IPS DF 6.9 (cell line): Measurements from ENCODE around the gene LILRA2.
"Not testable (repeated sequence)": the region's sequence is repeated elsewhere in the genome, so short reads cannot be mapped to it uniquely, and the experiment has no call there.

ENCODE experiments used
- DNase-seq: peaks from one replicate; pipeline ENCODE4 v3.0.0-alpha.2; 2013; ENCODE audit warnings: low read depth, low spot score
- H3K27ac ChIP-seq: one replicate; pipeline ENCODE4 v1.5.1; 2013; ENCODE audit warnings: low read length, control low read depth
- H3K27me3 ChIP-seq: 2 replicates; pipeline ENCODE4 v1.6.1; 2013; ENCODE audit warnings: mild to moderate bottlenecking, low read length; ENCODE audit not compliant: control insufficient read depth, insufficient read depth
- H3K36me3 ChIP-seq: 2 replicates; pipeline ENCODE4 v1.6.1; 2013; ENCODE audit warnings: low read length; ENCODE audit not compliant: control insufficient read depth, insufficient read depth
- H3K4me1 ChIP-seq: 2 replicates; pipeline ENCODE4 v1.6.1; 2013; ENCODE audit warnings: low read length; ENCODE audit not compliant: control insufficient read depth, insufficient read depth
- H3K4me3 ChIP-seq: 2 replicates; pipeline ENCODE4 v1.5.1; 2013; ENCODE audit warnings: mild to moderate bottlenecking, low read length
- H3K9me3 ChIP-seq: 2 replicates; pipeline ENCODE4 v1.6.1; 2013; ENCODE audit warnings: low read length, inconsistent platforms; ENCODE audit not compliant: control insufficient read depth, insufficient read depth
- WGBS: extraction: QIAGEN DNeasy Blood & Tissue Kit; methylation state at CpG from one replicate; pipeline ENCODE4 v1.1.7; 2013; ENCODE audit warnings: mixed read lengths, missing lambda C conversion rate; ENCODE audit not compliant: insufficient read length, insufficient coverage; 5-methylcytosine and 5-hydroxymethylcytosine counted together

LILRA2 gene

GRCh38 chr19:54624934-54625730, 51.5 kb downstream of the LILRA2 start:
- H3K9me3 ChIP-seq: not testable (repeated sequence)

DNA sequence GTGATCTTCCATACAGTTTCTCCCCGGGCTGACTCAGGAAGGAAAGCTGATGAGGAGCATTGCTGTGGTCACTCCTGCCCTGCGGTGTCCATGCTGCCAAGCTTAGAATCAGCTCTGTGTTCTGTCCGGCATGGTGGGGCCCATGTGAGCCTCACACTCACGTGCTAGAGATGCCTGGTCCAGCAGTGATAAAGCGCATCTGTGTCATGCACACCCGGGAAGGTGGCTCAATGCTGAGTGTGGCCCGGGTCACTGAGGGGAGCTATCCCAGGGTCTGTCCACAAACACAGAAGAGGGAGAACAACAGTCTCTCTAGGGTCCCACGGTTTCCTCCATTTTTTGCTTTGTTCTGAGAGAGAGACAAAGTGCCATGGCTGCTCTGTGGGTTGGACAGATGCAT, 53.2 kb downstream of the LILRA2 start:
- Histone ChIP-seq H3K9me3 (peaks cover 7% of the 10 kb centered on the region), H3K27ac (no peak overlapping the region), H3K4me3 (no peak overlapping the region), H3K27me3 (no peaks in the 10 kb centered on the region), H3K36me3 (no peaks in the 10 kb centered on the region), H3K4me1 (no peaks in the 10 kb centered on the region)
- no peak for DNase-seq
- no CpG with 5 or more reads among the region's 8 CpGs for WGBS

More at GRCh38 chr19:54624934-54625730, 51.5 kb downstream of the LILRA2 start:
- not testable (repeated sequence) for H3K4me1 ChIP-seq, DNase-seq, H3K27ac ChIP-seq, H3K4me3 ChIP-seq, H3K36me3 ChIP-seq, H3K27me3 ChIP-seq
- no CpG with 5 or more reads among the region's 15 CpGs for WGBS

DNA sequence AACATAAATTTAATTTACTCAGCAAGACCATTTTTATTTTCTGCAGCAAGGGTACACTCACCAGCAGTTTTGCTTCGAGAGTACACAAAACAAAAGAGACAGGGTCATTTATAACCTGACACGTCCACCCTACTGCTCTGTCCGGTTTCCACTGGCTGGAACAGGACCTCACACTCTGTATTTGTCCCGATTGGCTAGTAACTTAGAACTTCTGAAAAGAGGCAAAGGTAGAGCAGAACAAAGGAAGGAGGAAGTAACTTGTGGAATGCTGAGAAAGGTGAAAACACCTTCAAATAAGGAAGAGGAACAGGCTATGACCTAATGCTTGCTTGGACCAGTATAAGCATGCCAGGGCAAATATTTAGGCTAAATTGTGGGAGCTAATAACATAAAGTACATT, 54.3 kb downstream of the LILRA2 start:
- H3K9me3 ChIP-seq, DNase-seq, H3K27ac ChIP-seq, H3K4me3 ChIP-seq, H3K4me1 ChIP-seq, H3K27me3 ChIP-seq, H3K36me3 ChIP-seq: not testable (repeated sequence)
- no CpG with 5 or more reads among the region's 4 CpGs for WGBS

DNA sequence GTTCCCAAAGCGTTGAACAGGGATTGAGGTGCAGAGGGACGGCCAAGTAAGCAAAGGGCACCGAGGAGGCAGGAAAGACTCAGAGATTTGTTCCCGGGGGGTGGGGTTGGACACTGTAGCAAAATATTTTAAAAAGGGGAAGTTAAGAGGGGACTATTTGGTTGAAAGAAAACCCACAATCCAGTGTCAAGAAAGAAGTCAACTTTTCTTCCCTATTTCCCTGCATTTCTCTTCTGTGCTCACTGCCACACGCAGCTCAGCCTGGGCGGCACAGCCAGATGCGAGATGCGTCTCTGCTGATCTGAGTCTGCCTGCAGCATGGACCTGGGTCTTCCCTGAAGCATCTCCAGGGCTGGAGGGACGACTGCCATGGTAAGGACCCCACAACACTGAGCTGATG, 56.7 kb downstream of the LILRA2 start, which contains the start of gene LILRB1:
TSS of gene LILRB1 (plus strand) at position 223 of the 400 bp plus-strand sequence. CDS start 590 bp downstream, outside the sequence.
- not testable (repeated sequence) for H3K27me3 ChIP-seq, H3K4me3 ChIP-seq, H3K27ac ChIP-seq, DNase-seq, H3K36me3 ChIP-seq, H3K9me3 ChIP-seq, H3K4me1 ChIP-seq
- no CpG with 5 or more reads among the region's 9 CpGs for WGBS

DNA sequence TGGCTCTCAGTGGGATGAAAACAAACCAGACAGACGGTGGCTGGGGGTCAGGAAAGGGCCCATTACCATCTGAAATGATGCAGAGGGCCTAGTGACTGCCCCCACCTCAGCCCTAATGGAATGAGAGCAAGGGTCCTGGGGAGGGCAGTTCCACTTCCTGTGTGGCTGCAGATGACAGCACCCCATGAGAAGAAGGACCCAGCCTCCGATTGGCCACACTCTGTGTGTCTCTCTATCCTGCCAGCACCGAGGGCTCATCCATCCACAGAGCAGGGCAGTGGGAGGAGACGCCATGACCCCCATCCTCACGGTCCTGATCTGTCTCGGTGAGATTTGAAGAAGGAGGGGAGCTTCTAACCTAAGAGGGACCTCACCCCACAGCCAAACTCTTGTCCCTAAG, 57.2 kb downstream of the LILRA2 start:
- Histone ChIP-seq H3K9me3 (peaks cover 10% of the 10 kb centered on the region), H3K36me3 (no peaks in the 10 kb centered on the region), H3K4me3 (no peak overlapping the region), H3K27ac (no peak overlapping the region), H3K27me3 (no peaks in the 10 kb centered on the region), H3K4me1 (no peaks in the 10 kb centered on the region; the same call in 1 of the 2 replicates)
- no CpG with 5 or more reads among the region's 6 CpGs for WGBS
- DNase-seq: no peak

GRCh38 chr19:54631489-54632337, 58.1 kb downstream of the LILRA2 start:
- H3K4me1 ChIP-seq, H3K4me3 ChIP-seq, H3K36me3 ChIP-seq, H3K27ac ChIP-seq, H3K27me3 ChIP-seq, H3K9me3 ChIP-seq, DNase-seq: not testable (repeated sequence)
- no CpG with 5 or more reads among the region's 23 CpGs for WGBS

GRCh38 chr19:54632517-54632916, 58.9 kb downstream of the LILRA2 start:
- not testable (repeated sequence) for H3K27me3 ChIP-seq, H3K9me3 ChIP-seq, H3K4me1 ChIP-seq, H3K36me3 ChIP-seq, DNase-seq, H3K4me3 ChIP-seq, H3K27ac ChIP-seq
- no CpG with 5 or more reads among the region's 16 CpGs for WGBS

DNA sequence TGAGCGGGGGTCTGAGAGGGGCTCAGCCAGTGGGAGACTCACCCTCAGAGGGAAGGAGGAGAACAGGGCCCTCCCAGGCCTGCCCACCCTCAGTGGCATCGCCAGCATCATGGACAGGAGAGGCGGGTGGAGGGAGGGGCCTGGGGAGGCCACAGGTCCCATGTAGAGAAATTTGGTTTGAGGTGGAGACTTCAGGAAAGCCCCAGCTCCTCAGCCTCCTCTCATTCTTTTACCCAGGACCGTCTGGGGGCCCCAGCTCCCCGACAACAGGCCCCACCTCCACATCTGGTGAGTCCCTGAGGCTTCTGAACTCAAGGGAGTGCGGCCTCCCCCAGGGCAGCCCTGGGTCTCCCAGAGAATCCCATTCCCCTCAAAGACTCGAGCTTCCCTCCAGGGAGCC, 59.8 kb downstream of the LILRA2 start:
- H3K4me1 ChIP-seq: no peaks in the 10 kb centered on the region; the same call in 1 of the 2 replicates
- H3K27ac ChIP-seq: no peak overlapping the region
- no CpG with 5 or more reads among the region's 7 CpGs for WGBS
- H3K27me3 ChIP-seq: no peaks in the 10 kb centered on the region
- DNase-seq: no peak
- no peaks in the 10 kb centered on the region for H3K36me3 ChIP-seq
- no peak overlapping the region for H3K4me3 ChIP-seq
- peaks cover 8% of the 10 kb centered on the region for H3K9me3 ChIP-seq

DNA sequence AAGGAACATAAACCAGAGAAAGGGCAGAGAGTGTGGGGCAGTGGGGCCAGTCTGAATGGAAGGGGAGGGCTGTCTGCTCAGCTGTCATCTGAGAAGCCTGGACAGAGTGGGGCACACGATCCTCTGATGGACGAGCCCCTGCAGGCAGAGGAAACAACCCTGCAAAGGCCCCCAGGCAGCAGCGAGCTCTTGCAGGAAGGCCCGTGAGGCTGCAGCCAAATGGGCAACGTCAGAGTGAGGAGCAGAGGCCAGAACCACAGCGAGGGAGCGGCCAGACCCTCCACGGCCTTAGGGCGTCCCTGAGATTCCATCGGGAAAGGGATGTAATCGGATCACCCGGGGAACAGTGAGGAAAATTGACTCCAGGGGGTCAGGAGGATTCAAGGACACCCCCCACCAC, 62.5 kb downstream of the LILRA2 start:
- H3K27ac ChIP-seq, H3K9me3 ChIP-seq, H3K27me3 ChIP-seq, H3K36me3 ChIP-seq, DNase-seq, H3K4me3 ChIP-seq, H3K4me1 ChIP-seq: not testable (repeated sequence)
- WGBS: no CpG with 5 or more reads among the region's 12 CpGs

GRCh38 chr19:54638683-54639082, 65.1 kb downstream of the LILRA2 start:
- Histone ChIP-seq H3K4me3 (no peak overlapping the region), H3K4me1 (no peaks in the 10 kb centered on the region; the same call in 1 of the 2 replicates), H3K36me3 (no peaks in the 10 kb centered on the region), H3K27me3 (no peaks in the 10 kb centered on the region), H3K9me3 (peaks cover 3% of the 10 kb centered on the region; the same call in 1 of the 2 replicates), H3K27ac (no peak overlapping the region)
- WGBS: no CpG with 5 or more reads among the region's 18 CpGs
- DNase-seq: no peak
